Stimulated activated CD8-positive, alpha-beta memory T cell treated with anti-CD3 and anti-CD28 coated beads, Interleukin-15, amount 100 ng/mL, for 24 hours (primary cell): ENCODE results near the gene ART4.

ENCODE experiments used
- DNase-seq: peaks from one replicate; pipeline ENCODE4 v3.0.0-alpha.2; 2020; ENCODE audit warnings: low read depth

ART4 gene

GRCh38 chr12:14810167-14810952, 33.0 kb downstream of the ART4 start:
- DNase-seq, result no peak

DNA sequence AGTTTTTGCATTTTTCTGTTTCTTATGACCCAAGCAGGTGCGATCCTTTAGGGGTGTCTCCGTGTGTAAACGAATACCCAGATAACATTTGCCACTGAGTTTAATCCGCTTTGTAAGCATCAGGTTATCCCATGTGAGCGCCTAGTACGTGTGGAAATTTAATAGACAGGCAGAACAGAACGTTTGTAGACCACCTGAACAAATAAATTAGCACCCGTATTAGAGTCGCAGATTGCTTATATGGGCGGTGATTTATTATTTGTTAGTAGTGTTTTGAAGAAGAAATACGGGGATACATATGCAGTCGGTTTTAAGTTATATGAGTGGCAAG, 39.5 kb downstream of the ART4 start:
- DNase-seq, result no peak

GRCh38 chr12:14803011-14803829, 40.1 kb downstream of the ART4 start, which contains the start of the genes C12orf60 and WBP11:
C12orf60 (plus strand) TSS chr12:14803670; CDS start chr12:14822936, 19,266 bp downstream.
WBP11 (minus strand) TSS chr12:14803478; CDS start chr12:14801383, 2,095 bp downstream.
- peak; percentile 54 for DNase-seq

GRCh38 chr12:14802721-14803010, 40.7 kb downstream of the ART4 start:
- DNase-seq, result no peak

- DNase-seq, result no peak
Observed at GRCh38 chr12:14802247-14802646, 41.1 kb downstream of the ART4 start.

DNA sequence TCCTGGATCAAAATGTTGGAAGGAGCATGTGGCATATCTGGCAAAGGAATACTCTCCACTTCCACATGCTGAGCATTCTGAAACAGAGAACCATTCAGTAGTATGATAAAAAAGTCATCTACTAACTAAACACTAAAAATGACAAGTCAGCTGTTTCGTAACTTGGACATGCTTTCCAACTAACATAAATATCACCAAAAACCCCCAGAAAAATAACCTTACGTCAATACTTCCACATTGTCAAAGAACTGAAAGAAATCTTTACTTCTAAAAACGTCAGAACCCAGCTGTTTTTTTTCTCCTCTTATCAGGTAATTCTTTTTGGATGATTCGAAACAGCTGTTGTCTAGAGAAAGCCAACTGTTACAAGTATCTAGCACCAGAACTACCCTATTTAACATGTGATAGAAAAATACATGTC, 48.3 kb downstream of the ART4 start:
- no peak for DNase-seq

GRCh38 chr12:14785568-14785967, 57.8 kb downstream of the ART4 start:
- DNase-seq, result no peak

- DNase-seq, result no peak
Observed at GRCh38 chr12:14784471-14784870, 58.9 kb downstream of the ART4 start.

DNA sequence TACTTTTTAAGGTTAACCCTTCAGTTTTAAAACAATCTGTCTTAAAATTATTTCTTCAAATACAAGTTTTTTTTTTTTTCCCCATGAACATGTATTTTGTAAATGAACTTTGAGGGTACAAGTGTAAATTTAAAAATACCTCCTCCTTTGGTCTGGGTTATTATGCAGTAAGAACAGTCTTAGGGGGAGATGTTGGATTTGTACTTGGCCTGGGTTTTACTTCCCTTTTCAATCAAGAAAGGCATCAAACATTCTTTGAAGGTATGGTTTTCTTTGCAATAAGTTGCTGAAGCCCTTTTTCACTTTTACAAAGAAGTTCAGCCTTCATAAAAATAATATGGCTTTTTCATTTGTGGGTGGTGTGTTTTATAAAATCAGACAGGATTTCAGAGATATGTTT, 60.6 kb downstream of the ART4 start:
- no peak for DNase-seq

GRCh38 chr12:14781563-14781962, 61.8 kb downstream of the ART4 start:
- no peak for DNase-seq

DNA sequence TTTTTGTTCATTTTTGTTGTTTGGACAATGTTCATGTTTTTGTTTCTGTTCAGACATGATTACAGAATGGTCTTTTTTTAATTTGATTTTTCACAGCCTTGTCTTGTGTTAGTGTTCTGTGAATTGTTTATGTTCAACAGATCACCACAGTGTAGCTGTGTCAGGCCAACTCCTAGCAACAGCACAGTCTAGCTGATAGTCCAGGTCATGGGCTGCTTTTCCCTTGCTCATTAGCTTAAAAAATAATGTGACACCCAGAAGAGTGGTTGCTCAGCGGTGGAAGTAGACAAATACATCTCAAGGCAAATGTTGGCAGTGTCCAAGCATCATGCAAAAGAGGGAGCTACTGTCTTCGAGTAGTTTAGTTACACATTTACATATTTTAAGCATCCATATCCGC, 62.5 kb downstream of the ART4 start:
- no peak for DNase-seq

DNA sequence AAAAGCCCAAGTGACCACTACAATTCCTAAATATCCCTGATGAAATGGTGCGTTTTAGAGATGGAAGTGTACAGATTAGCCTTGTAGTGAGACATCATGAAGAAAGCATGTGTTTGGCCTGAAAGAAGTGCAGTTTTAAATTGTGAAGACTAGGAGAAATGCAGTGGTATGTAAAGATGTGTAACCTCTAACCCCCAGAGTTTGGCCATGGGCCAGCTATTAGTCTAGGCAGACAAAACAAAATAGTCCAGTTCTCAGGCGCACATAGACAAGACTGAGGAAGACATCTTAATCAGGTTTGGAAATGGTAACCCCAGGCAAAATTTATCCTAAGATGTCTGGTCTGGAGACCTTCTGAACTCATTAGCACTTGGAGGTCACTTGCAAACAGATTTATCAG, 63.5 kb downstream of the ART4 start:
- no peak for DNase-seq

GRCh38 chr12:14777271-14777670, 66.1 kb downstream of the ART4 start:
- DNase-seq, result no peak

DNA sequence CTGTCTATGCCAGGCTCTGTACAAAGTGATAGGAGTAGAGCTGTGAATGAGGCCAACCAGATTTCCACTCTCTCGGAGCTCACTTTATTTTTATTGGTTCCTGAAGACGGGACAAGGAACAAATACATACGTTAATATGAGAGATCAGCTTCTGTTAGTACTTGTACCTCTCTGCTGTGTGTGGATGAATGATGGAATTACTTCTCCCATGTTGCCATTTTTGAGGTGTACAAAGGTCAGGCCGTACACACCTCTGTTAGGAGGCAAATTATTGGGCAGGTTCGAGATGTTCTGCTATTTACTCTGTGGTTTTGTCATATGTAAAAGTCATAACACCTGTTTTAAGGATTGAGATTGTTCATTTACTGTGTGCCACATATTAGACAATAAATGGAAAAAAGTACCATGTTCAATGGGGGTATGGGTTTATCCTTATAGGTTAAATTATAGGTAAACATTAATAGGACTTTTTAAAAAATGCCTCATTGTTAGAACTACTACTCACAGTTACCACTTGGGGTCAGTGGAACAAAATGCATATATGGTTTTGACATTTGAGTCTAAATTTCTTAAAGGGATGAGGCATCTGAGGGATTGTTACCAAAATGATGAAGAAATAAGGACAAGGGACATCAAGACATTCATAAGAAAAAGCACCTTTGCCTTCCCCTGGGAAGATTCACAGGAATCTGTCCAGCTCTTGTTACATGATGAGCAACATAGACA, 66.9 kb downstream of the ART4 start:
- no peak for DNase-seq

DNA sequence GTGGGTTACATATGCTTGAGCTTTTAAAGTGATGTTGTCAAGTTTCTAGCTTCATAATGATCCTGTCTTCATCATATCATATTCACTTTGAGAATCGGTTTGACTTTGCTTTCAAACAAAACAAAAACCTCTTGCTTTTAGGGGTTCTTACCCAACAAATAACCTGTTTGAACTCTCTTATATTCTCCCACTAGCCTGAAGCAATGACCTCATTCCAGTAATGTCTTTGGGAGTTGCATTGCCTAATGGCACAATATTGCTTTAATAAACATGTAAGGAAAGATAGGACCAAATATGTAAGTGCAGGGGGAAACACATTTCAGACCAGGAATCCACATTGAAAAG, 67.7 kb downstream of the ART4 start:
- no peak for DNase-seq
